HepG2 (cell line): ENCODE data around the gene DENND2A. TPM values are rescaled to one million over a fixed set of nuclear protein-coding genes. Genes with fewer than 3 reads are reported as not detected.
"Not testable (repeated sequence)": the region's sequence is repeated elsewhere in the genome, so short reads cannot be mapped to it uniquely, and the experiment has no call there.

ENCODE experiments used
- ATAC-seq: fragments of 200-7000 bp; cut with Tn5 transposase; 3 replicates; pipeline ENCODE4 v1.9.1; 2020; ENCODE audit warnings: mild to moderate bottlenecking, moderate library complexity
- BruUV-seq: library from RNA; stranded (reverse); fragments of 400-500 nt; replicated peaks from 2 replicates; lab custom pipeline; 2021; lab: Mats Ljungman, UMichigan
- CTCF ChIA-PET: fragments of 300-600 bp; formaldehyde crosslinking; extraction: SDS; loops from one replicate; lab custom pipeline; 2021; ENCODE audit warnings: low total read pairs, inconsistent platforms, low intra/inter-chr PET ratio; lab: Yijun Ruan, JAX
- POLR2A ChIA-PET: fragments of 350-600 bp; sonication (Branson Sonifier 250); formaldehyde crosslinking; loops from one replicate; lab custom pipeline; 2020; ENCODE audit warnings: antibody characterized with exemption, inconsistent platforms; lab: Yijun Ruan, JAX
- DNase-seq: peaks from one replicate; pipeline ENCODE4 v3.0.0-alpha.2; 2015; ENCODE audit warnings: low spot score
- FAIRE-seq: peaks from 3 replicates; lab custom pipeline; 2011; peaks lifted over from hg19 to GRCh38; lab: Jason Lieb, UNC
- H2AFZ ChIP-seq: one replicate; pipeline ENCODE4 v1.6.1; 2011; ENCODE audit warnings: low read length, inconsistent platforms
- H3K27ac ChIP-seq: fragments of 300-600 bp; 3 replicates; pipeline ENCODE4 v1.8.0; 2011; ENCODE audit warnings: mixed run types, mild to moderate bottlenecking, mixed read lengths, low read length, inconsistent platforms; ENCODE audit not compliant: insufficient read depth; ENCODE audit errors: extremely low read length
- H3K27me3 ChIP-seq, 2 experiments: fragments of 200-600 bp in 1 of 2; 2 replicates in 1 of 2; 3 replicates in 1 of 2; pipeline versions ENCODE4 v1.6.0 to v1.8.0; 2011; ENCODE audit warnings: low read length in 2 of 2, mild to moderate bottlenecking in 2 of 2, moderate library complexity in 2 of 2, inconsistent platforms in 1 of 2; ENCODE audit not compliant: insufficient read depth in 2 of 2, control insufficient read depth in 1 of 2
- H3K36me3 ChIP-seq, 2 experiments: fragments of 200-600 bp in 1 of 2; replicated peaks in 1 of 2; 2 replicates in 1 of 2; 3 replicates in 1 of 2; pipeline versions ENCODE4 v1.5.1 to v1.8.0; 2011; ENCODE audit warnings: low read length in 2 of 2, inconsistent platforms in 1 of 2; ENCODE audit not compliant: insufficient read depth in 2 of 2, control insufficient read depth in 1 of 2
- H3K4me1 ChIP-seq: 2 replicates; pipeline ENCODE4 v1.5.1; 2012; ENCODE audit warnings: low read length, inconsistent platforms; ENCODE audit not compliant: insufficient read depth
- H3K4me2 ChIP-seq: 2 replicates; pipeline ENCODE4 v1.6.0; 2011; ENCODE audit warnings: low read depth, low read length, inconsistent platforms
- H3K4me3 ChIP-seq, 3 experiments: fragments of 200-600 bp in 1 of 3; sonication (generic), shearing (Covaris generic) in 1 of 3; replicated peaks in 1 of 3; 2 replicates each; pipeline ENCODE4 v1.5.1; 2011 to 2016; ENCODE audit warnings: low read length in 3 of 3, inconsistent platforms in 2 of 3, low read depth in 2 of 3, mild to moderate bottlenecking in 2 of 3, control low read depth in 1 of 3, mixed read lengths in 1 of 3; ENCODE audit not compliant: insufficient read depth in 1 of 3
- H3K79me2 ChIP-seq: one replicate; pipeline ENCODE4 v1.6.1; 2011; ENCODE audit warnings: low read length, inconsistent platforms; ENCODE audit not compliant: insufficient read depth
- H3K9ac ChIP-seq: 2 replicates; pipeline ENCODE4 v1.6.0; 2011; ENCODE audit warnings: mild to moderate bottlenecking, low read depth, low read length, inconsistent platforms; ENCODE audit not compliant: insufficient read depth
- H3K9me3 ChIP-seq: 2 replicates; pipeline ENCODE4 v1.5.1; 2012; ENCODE audit warnings: mild to moderate bottlenecking, low read length
- H4K20me1 ChIP-seq: 2 replicates; pipeline ENCODE4 v1.6.0; 2011; ENCODE audit warnings: inconsistent platforms, mild to moderate bottlenecking, low read length, moderate library complexity; ENCODE audit not compliant: insufficient read depth
- SMAD3 ChIP-seq: sonication (generic); formaldehyde crosslinking; IDR thresholded peaks from 2 replicates; pipeline ENCODE4 v1.4.0; 2020; ENCODE audit warnings: missing genetic modification reagents
- ZNF142 ChIP-seq: sonication (generic); formaldehyde crosslinking; IDR thresholded peaks from 2 replicates; pipeline ENCODE4 v1.4.0; 2020; ENCODE audit warnings: missing genetic modification reagents
- ZNF878 ChIP-seq: sonication (generic); formaldehyde crosslinking; IDR thresholded peaks from 2 replicates; pipeline ENCODE4 v1.8.1; 2023; ENCODE audit warnings: mild to moderate bottlenecking, missing genetic modification reagents, moderate library complexity
- WGBS: methylation state at CpG from one replicate; pipeline ENCODE4 v1.1.6; 2017; ENCODE audit warnings: low lambda C conversion rate; 5-methylcytosine and 5-hydroxymethylcytosine counted together
- in situ Hi-C: cut with HindIII; loops from 2 replicates; pipeline ENCODE4 v1.10.0; 2017; ENCODE audit warnings: low pct_unique_long_range_greater_than_20kb; ENCODE audit not compliant: extremely low pct_ligation_motif_present
- intact Hi-C: fragments of 100-400 bp; cut with micrococcal nuclease; formaldehyde crosslinking; loops from one replicate; pipeline ENCODE4 v1.10.0; 2022; ENCODE audit not compliant: unreplicated experiment
- polyA plus RNA-seq, 8 experiments: library from polyadenylated mRNA; depleted of rRNA in 3 of 8; stranded (reverse) in 7 of 8; unstranded in 1 of 8; fragments of >200 nt; fragmentation: Illumina TruSeq in 4 of 8; extraction: Trizol in 4 of 8; gene quantifications; 2 replicates each; pipeline versions ENCODE4 v1.2.1 to v1.2.3, GENCODE V29; 2011 to 2016; ENCODE audit warnings: low read depth in 4 of 8, missing spikeins in 1 of 8, mixed read lengths in 1 of 8; ENCODE audit not compliant: insufficient read depth in 1 of 8
- total RNA-seq, 5 experiments: library from RNA; depleted of rRNA; stranded (reverse); fragments of >200 nt; fragmentation: Illumina TruSeq; extraction: Trizol; gene quantifications; 2 replicates each; pipeline ENCODE4 v1.2.3, GENCODE V29; 2016; ENCODE audit warnings: low read depth in 1 of 5

The DENND2A gene
- total and polyA plus RNA-seq, 2 of the 13 experiments (the other 11 are each of a cell fraction or from before 2014, with no cell fraction given), result not detected

- no peak for TF ChIP-seq ZNF142 (CRISPR knock-in tag)
- no peak for TF ChIP-seq ZNF878
Measured at GRCh38 chr7:140678081-140678815, 37.6 kb upstream of the DENND2A start (continued).

DNA sequence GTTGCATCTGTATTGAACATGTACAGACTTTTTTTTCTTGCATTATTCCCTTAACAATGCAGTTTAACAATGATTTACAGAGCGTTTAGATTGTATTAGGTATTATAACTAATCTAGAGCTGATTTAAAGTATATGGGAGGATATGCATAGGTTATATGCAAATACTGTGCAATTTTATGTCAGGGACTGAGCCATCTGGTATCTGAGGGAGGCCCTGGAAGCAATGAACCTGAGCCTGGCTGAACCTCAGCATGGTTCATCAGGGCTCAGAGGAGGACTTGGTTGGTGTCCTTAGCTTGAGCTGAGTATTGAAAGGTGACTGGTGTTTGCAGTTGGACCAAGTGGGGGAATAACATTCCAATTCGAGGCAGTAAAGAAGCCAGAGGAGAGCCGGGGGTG lies 36.9 kb upstream of the DENND2A start:
- H3K36me3 ChIP-seq, result peaks cover 1 to 10% of the 10 kb centered on the region in 2 experiments; a peak in 2 of 5 replicates
- ChIA-PET CTCF (no interaction called here), POLR2A (no interaction called here)
- intact Hi-C loops (no loop called here), in situ Hi-C loops (loop anchor here (25.0 kb wide), 1 partner anchor 335 kb away; the partner anchor contains the start of gene MRPS33)
- FAIRE-seq, result no peak
- TF ChIP-seq SMAD3 (CRISPR knock-in tag), result no peak
- peaks cover 9% of the 10 kb centered on the region for H3K4me1 ChIP-seq
- WGBS, result 97% methylated on average over 3 of the region's 3 CpGs
- H3K27ac ChIP-seq, result no peak overlapping the region
- no peaks in the 10 kb centered on the region for H3K27me3 ChIP-seq
- H3K79me2 ChIP-seq, result no peaks in the 10 kb centered on the region
- no peaks in the 10 kb centered on the region for H4K20me1 ChIP-seq
- H3K9ac ChIP-seq, result no peak overlapping the region
- BruUV-seq, result no TSS peak
- DNase-seq, result no peak
- H2AFZ ChIP-seq, result no peak overlapping the region
- no peak overlapping the region for H3K4me2 ChIP-seq
- no peak for ATAC-seq
- H3K4me3 ChIP-seq, result no peak overlapping the region
- H3K9me3 ChIP-seq, result no peaks in the 10 kb centered on the region

GRCh38 chr7:140676956-140677355 lies 36.3 kb upstream of the DENND2A start:
- in situ Hi-C loops, result loop anchor here (25.0 kb wide), 1 partner anchor 335 kb away; the partner anchor contains the start of gene MRPS33

More at GRCh38 chr7:140676956-140677355, 36.3 kb upstream of the DENND2A start:
- BruUV-seq, ATAC-seq, POLR2A ChIA-PET, FAIRE-seq, H3K27me3 ChIP-seq, H3K27ac ChIP-seq, H3K4me2 ChIP-seq, CTCF ChIA-PET, H3K9ac ChIP-seq, H2AFZ ChIP-seq, H3K79me2 ChIP-seq, H3K36me3 ChIP-seq, H3K9me3 ChIP-seq, DNase-seq, H4K20me1 ChIP-seq, H3K4me3 ChIP-seq, intact Hi-C loops: not testable (repeated sequence)
- 86% methylated on average over 11 of the region's 11 CpGs for WGBS
- peaks cover 15% of the 10 kb centered on the region for H3K4me1 ChIP-seq
